SH-SY5Y (cell line): Measurements from ENCODE around the gene TENM4.

ENCODE experiments used
- GATA2 ChIP-seq: IDR thresholded peaks from 2 replicates; pipeline ENCODE4 v1.6.1; 2011; ENCODE audit warnings: mild to moderate bottlenecking, low read depth, low read length
- GATA3 ChIP-seq: IDR thresholded peaks from 2 replicates; pipeline ENCODE4 v1.6.1; 2011; ENCODE audit warnings: low read depth, mild to moderate bottlenecking, low read length, moderate library complexity

GRCh38 chr11:79054636-79055035 is 386.2 kb downstream of the TENM4 start:
- no peak for TF ChIP-seq GATA3
- TF ChIP-seq GATA2 = no peak
